ENCODE data around the gene UNC13C.

- TF ChIP-seq, protein P1, sequence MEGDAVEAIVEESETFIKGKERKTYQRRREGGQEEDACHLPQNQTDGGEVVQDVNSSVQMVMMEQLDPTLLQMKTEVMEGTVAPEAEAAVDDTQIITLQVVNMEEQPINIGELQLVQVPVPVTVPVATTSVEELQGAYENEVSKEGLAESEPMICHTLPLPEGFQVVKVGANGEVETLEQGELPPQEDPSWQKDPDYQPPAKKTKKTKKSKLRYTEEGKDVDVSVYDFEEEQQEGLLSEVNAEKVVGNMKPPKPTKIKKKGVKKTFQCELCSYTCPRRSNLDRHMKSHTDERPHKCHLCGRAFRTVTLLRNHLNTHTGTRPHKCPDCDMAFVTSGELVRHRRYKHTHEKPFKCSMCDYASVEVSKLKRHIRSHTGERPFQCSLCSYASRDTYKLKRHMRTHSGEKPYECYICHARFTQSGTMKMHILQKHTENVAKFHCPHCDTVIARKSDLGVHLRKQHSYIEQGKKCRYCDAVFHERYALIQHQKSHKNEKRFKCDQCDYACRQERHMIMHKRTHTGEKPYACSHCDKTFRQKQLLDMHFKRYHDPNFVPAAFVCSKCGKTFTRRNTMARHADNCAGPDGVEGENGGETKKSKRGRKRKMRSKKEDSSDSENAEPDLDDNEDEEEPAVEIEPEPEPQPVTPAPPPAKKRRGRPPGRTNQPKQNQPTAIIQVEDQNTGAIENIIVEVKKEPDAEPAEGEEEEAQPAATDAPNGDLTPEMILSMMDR (IDR thresholded peaks at IDR 0.05; ENCODE audit: insufficient read depth, low read depth, low read length): no peak
- no peak for TF ChIP-seq EZH2 (IDR thresholded peaks at IDR 0.05; ENCODE audit: insufficient read depth, low read length)
Observed at GRCh38 chr15:54528021-54528420, 549.8 kb downstream of the UNC13C start.

Measured in astrocyte (in vitro differentiated cells and primary cell).